ENCODE data around the gene PACS1. TPM values are rescaled to one million over a fixed set of nuclear protein-coding genes. Genes with fewer than 3 reads are reported as not detected.

PACS1 gene
- total RNA-seq, 2 donors from 2014 or later, result 104 to 114 TPM

- no peaks in the 10 kb centered on the region for H3K9me3 Mint-ChIP-seq
- DNase-seq (peak; percentile 64 to 66), ATAC-seq (replicated peaks in 1 of 2) (peak; percentile 79 to 80)
- H3K36me3 Mint-ChIP-seq (ENCODE audit: insufficient read depth in 2 of 2), result no peaks in the 10 kb centered on the region
- H3K27ac Mint-ChIP-seq, result peak overlapping the region; percentile 88
- no peaks in the 10 kb centered on the region for H3K27me3 Mint-ChIP-seq (ENCODE audit: low read depth)
- peak overlapping the region; percentile 81 for H3K4me3 Mint-ChIP-seq
- peaks cover 78% of the 10 kb centered on the region for H3K4me1 Mint-ChIP-seq (ENCODE audit: low read depth)
These were observed 56.9 kb downstream of the PACS1 start for GRCh38 chr11:66126808-66127555.

DNA sequence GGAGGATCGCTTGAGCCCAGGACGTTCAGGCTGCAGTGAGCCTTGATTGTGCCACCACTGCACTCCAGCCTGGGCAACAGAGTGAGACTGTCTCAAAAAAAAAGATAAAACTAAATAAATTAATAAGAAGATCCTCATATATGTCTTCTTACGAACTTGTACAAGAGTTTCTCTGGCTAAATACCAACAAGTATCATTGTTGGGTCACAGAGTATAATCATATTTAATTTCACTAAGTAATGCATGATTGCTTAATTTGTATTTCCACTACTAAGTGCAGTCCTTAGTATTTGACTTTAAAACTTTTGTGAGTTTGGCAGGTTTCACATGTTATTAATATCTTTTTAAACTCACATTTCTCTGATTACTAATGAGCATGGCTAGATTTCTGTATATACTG, 60.9 kb downstream of the PACS1 start:
- DNase-seq (no peak), ATAC-seq (replicated peaks in 1 of 2) (no peak)
- Mint-ChIP-seq H3K4me3 (no peak overlapping the region), H3K9me3 (no peaks in the 10 kb centered on the region), H3K27me3 (ENCODE audit: low read depth) (no peaks in the 10 kb centered on the region), H3K4me1 (ENCODE audit: low read depth) (peaks cover 69% of the 10 kb centered on the region), H3K36me3 (ENCODE audit: insufficient read depth in 2 of 2) (no peaks in the 10 kb centered on the region), H3K27ac (peak overlapping the region; percentile 52)

- H3K9me3 Mint-ChIP-seq, result no peaks in the 10 kb centered on the region
- peak overlapping the region; percentile 76 for H3K27ac Mint-ChIP-seq
- no peaks in the 10 kb centered on the region for H3K27me3 Mint-ChIP-seq (ENCODE audit: low read depth)
- peaks cover 69% of the 10 kb centered on the region for H3K4me1 Mint-ChIP-seq (ENCODE audit: low read depth)
- no peaks in the 10 kb centered on the region for H3K36me3 Mint-ChIP-seq (ENCODE audit: insufficient read depth in 2 of 2)
- ATAC-seq (replicated peaks in 1 of 2), result no peak
- DNase-seq, result no peak
- H3K4me3 Mint-ChIP-seq, result no peak overlapping the region
These were observed 62.0 kb downstream of the PACS1 start for GRCh38 chr11:66131937-66132632.

- no peaks in the 10 kb centered on the region for H3K36me3 Mint-ChIP-seq (ENCODE audit: insufficient read depth in 2 of 2)
- no peak overlapping the region for H3K4me3 Mint-ChIP-seq
- DNase-seq (no peak), ATAC-seq (replicated peaks in 1 of 2) (no peak)
- peaks cover 66% of the 10 kb centered on the region for H3K4me1 Mint-ChIP-seq (ENCODE audit: low read depth)
- no peaks in the 10 kb centered on the region for H3K27me3 Mint-ChIP-seq (ENCODE audit: low read depth)
- H3K27ac Mint-ChIP-seq, result no peak overlapping the region
- no peaks in the 10 kb centered on the region for H3K9me3 Mint-ChIP-seq
These were observed 63.2 kb downstream of the PACS1 start for GRCh38 chr11:66133216-66133775.

DNA sequence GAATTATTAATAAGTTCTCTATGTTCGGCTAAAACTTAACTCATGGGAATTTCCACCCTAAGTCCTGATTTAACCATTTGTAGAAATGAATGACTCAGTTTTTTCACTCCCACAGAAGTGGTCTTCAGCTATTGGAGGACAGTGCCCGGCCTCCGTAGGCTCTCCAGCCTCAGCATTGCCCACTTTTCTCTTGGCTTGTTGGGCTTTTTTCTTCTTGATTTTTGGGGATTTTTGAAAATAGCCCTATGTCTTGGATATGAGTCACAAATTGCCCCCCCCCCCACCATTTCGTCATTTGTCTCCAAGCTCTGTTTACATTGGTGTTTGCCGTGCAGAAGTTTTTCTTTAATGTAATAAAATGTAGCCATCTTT, 66.7 kb downstream of the PACS1 start:
- DNase-seq, result no peak
- Mint-ChIP-seq H3K9me3 (no peaks in the 10 kb centered on the region), H3K4me1 (ENCODE audit: low read depth) (peaks cover 51% of the 10 kb centered on the region), H3K27me3 (ENCODE audit: low read depth) (no peaks in the 10 kb centered on the region), H3K4me3 (peak overlapping the region; percentile 20 to 50), H3K36me3 (ENCODE audit: insufficient read depth in 2 of 2) (no peaks in the 10 kb centered on the region), H3K27ac (peak overlapping the region; percentile 89)
- ATAC-seq (replicated peaks in 1 of 2), result peak; percentile 32 to 33

GRCh38 chr11:66139817-66140404, 69.8 kb downstream of the PACS1 start:
- peaks cover 44% of the 10 kb centered on the region for H3K4me1 Mint-ChIP-seq (ENCODE audit: low read depth)
- H3K9me3 Mint-ChIP-seq, result no peaks in the 10 kb centered on the region
- ATAC-seq (replicated peaks in 1 of 2), result no peak
- H3K27me3 Mint-ChIP-seq (ENCODE audit: low read depth), result no peaks in the 10 kb centered on the region
- no peak for DNase-seq
- peaks cover 0 to 2% of the 10 kb centered on the region in 2 donors for H3K36me3 Mint-ChIP-seq (ENCODE audit: insufficient read depth in 2 of 2)
- no peak overlapping the region for H3K4me3 Mint-ChIP-seq
- peak overlapping the region; percentile 76 for H3K27ac Mint-ChIP-seq

GRCh38 chr11:66142370-66143263, 72.5 kb downstream of the PACS1 start:
- Mint-ChIP-seq H3K4me1 (ENCODE audit: low read depth) (peaks cover 38% of the 10 kb centered on the region), H3K27ac (no peak overlapping the region)

DNA sequence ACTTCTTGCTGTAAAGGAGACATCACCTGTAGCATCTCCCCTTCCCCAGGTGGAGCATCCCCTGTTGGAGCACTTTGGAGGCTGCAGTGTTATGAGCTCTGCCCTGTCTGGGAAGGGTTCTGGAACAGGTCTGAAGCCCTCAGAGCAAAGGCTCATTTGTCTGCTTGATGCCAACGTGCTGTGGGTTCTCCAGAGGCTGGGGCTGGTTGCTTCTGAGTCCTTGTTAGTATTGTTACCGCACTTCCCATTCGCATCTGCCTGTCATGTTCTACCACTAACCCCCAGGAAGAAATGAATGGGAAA, 73.1 kb downstream of the PACS1 start:
- DNase-seq (no peak), ATAC-seq (replicated peaks in 1 of 2) (no peak)
- H3K27ac Mint-ChIP-seq, result no peak overlapping the region
- H3K36me3 Mint-ChIP-seq (ENCODE audit: insufficient read depth in 2 of 2), result peaks cover 7 to 11% of the 10 kb centered on the region in 2 donors
- peaks cover 35% of the 10 kb centered on the region for H3K4me1 Mint-ChIP-seq (ENCODE audit: low read depth)
- H3K4me3 Mint-ChIP-seq, result no peak overlapping the region
- no peaks in the 10 kb centered on the region for H3K27me3 Mint-ChIP-seq (ENCODE audit: low read depth)
- no peaks in the 10 kb centered on the region for H3K9me3 Mint-ChIP-seq

More at GRCh38 chr11:66142370-66143263, 72.5 kb downstream of the PACS1 start:
- Mint-ChIP-seq H3K9me3 (no peaks in the 10 kb centered on the region), H3K36me3 (ENCODE audit: insufficient read depth in 2 of 2) (peaks cover 7 to 11% of the 10 kb centered on the region in 2 donors), H3K27me3 (ENCODE audit: low read depth) (no peaks in the 10 kb centered on the region), H3K4me3 (no peak overlapping the region)
- ATAC-seq (replicated peaks in 1 of 2), result no peak
- no peak for DNase-seq

DNA sequence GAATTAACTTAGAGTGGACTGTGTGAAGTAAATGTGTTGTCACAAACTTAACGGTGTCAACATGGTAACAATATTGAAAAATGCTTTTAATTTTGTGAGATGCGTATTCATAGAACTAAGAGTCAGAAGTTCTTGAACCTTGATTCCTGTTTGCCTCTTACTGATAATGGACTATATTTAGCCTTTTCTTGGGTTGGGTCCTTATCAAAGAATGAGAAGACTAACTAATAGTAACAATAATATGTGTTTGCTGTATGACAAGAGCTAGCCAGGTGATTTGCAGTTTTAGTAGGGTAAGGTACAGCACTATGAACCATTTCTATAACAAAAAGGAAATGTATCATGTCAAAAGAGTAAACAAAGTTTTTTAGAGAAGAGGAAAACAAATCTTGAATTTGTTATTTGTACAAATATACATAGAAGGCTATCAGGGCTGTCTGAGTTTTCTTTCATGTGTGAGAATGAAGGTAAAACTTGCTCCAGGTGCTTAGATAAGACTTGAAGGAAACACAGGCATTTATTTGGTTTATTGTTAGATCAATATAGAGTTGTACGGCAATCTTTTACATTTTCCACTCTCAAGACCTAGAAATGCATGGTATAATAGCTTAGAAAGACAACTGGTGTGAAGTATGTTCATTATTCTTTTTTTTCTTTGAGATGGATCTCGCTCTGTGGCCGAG, 74.1 kb downstream of the PACS1 start:
- DNase-seq (no peak), ATAC-seq (replicated peaks in 1 of 2) (no peak)
- Mint-ChIP-seq H3K9me3 (no peaks in the 10 kb centered on the region), H3K4me1 (ENCODE audit: low read depth) (peaks cover 37% of the 10 kb centered on the region), H3K36me3 (ENCODE audit: insufficient read depth in 2 of 2) (peaks cover 7 to 11% of the 10 kb centered on the region in 2 donors), H3K27ac (no peak overlapping the region), H3K4me3 (no peak overlapping the region), H3K27me3 (ENCODE audit: low read depth) (no peaks in the 10 kb centered on the region)

DNA sequence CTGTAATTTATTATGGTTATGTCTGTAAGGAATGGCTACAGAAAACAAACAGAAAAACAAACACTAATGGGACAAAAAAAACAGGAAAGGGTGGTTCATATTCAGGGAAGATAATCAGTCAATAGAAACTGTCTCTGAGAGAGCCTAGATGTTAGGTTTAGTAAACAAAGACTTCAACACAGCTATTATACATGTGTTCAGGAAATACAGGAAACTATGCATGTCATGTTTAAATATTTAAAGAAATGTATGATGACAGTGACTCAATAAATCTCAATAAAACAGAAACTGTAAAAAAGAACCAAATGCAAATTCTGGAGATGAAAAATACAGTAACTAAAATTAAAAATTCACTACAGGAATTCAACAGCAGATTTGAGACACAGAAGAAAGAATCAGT, 76.0 kb downstream of the PACS1 start:
- Mint-ChIP-seq H3K27ac (peak overlapping the region; percentile 78), H3K9me3 (no peaks in the 10 kb centered on the region), H3K36me3 (ENCODE audit: insufficient read depth in 2 of 2) (peaks cover 7 to 12% of the 10 kb centered on the region in 2 donors), H3K27me3 (ENCODE audit: low read depth) (no peaks in the 10 kb centered on the region), H3K4me3 (no peak overlapping the region), H3K4me1 (ENCODE audit: low read depth) (peaks cover 48% of the 10 kb centered on the region)
- no peak for DNase-seq
- ATAC-seq (replicated peaks in 1 of 2), result no peak

- ATAC-seq (replicated peaks in 1 of 2) (no peak), DNase-seq (no peak)
- H3K27ac Mint-ChIP-seq, result no peak overlapping the region
- H3K36me3 Mint-ChIP-seq (ENCODE audit: insufficient read depth in 2 of 2), result peaks cover 9 to 13% of the 10 kb centered on the region in 2 donors
- H3K4me3 Mint-ChIP-seq, result no peak overlapping the region
- H3K9me3 Mint-ChIP-seq, result peaks cover 1 to 2% of the 10 kb centered on the region in 2 donors
- H3K4me1 Mint-ChIP-seq (ENCODE audit: low read depth), result peaks cover 57% of the 10 kb centered on the region
- H3K27me3 Mint-ChIP-seq (ENCODE audit: low read depth), result no peaks in the 10 kb centered on the region
These were observed 76.9 kb downstream of the PACS1 start for GRCh38 chr11:66146940-66147339.

GRCh38 chr11:66150140-66150539, 80.1 kb downstream of the PACS1 start:
- no peak overlapping the region for H3K27ac Mint-ChIP-seq
- DNase-seq, result no peak
- H3K27me3 Mint-ChIP-seq (ENCODE audit: low read depth), result no peaks in the 10 kb centered on the region
- peaks cover 48% of the 10 kb centered on the region for H3K4me1 Mint-ChIP-seq (ENCODE audit: low read depth)
- peaks cover 9 to 19% of the 10 kb centered on the region in 2 donors for H3K36me3 Mint-ChIP-seq (ENCODE audit: insufficient read depth in 2 of 2)
- peaks cover 1 to 4% of the 10 kb centered on the region in 2 donors for H3K9me3 Mint-ChIP-seq
- ATAC-seq (replicated peaks in 1 of 2), result no peak
- no peak overlapping the region for H3K4me3 Mint-ChIP-seq
